ENCODE data around the gene PDCD1. TPM values are rescaled to one million over a fixed set of nuclear protein-coding genes. Genes with fewer than 3 reads are reported as not detected.

PDCD1 gene
- total and polyA plus RNA-seq, 2 of the 8 experiments (the other 6 are each of a cell fraction or from before 2014, with no cell fraction given): 0.48 to 1.1 TPM

DNA sequence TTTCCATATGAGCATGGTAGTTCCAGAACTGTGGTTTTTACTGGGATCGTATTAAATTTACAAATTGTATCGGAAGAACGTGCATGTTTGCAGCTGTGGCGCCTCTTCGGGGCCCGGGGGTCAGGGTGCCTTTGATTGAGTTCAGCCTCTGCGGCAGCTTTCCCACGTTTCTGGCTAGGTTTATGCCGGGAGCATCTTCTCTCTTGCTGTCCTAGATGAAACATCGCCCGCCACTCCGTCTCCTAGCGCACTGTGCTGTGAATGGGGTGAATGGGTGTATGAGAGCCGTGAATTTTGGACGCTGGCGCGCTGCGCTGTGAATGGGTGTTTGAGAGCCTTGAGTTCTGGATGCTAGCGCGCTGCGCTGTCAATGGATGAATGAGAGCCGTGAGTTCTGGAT lies 12.3 kb downstream of the PDCD1 start:
- Histone ChIP-seq H3K4me2 (ENCODE audit: insufficient read depth in 1 of 2, low read depth in 2 of 2, low read length in 2 of 2) (no peak overlapping the region), H3K4ac (replicated peaks; ENCODE audit: insufficient read length, low read depth, low read length) (no peak overlapping the region), H2AK5ac (ENCODE audit: low read depth, low read length) (no peak overlapping the region), H2BK120ac (replicated peaks; ENCODE audit: low read depth, low read length) (no peak overlapping the region), H3K27me3 (replicated peaks in 1 of 4; ENCODE audit: control insufficient read depth in 3 of 4, extremely low read depth in 1 of 4, insufficient read depth in 3 of 4, low read length in 3 of 4) (peaks cover 0 to 15% (median 11%) of the 10 kb centered on the region in 4 experiments; a peak in 4 of 7 replicates), H3K27ac (ENCODE audit: low read depth, low read length) (no peak overlapping the region), H3K9me3 (ENCODE audit: insufficient read depth in 2 of 2, low read depth in 1 of 2, low read length in 1 of 2) (no peaks in the 10 kb centered on the region), H4K20me1 (replicated peaks in 1 of 2; ENCODE audit: control insufficient read depth in 1 of 2, insufficient read depth in 2 of 2, low read length in 2 of 2) (no peaks in the 10 kb centered on the region), H3K79me1 (ENCODE audit: low read depth, low read length) (no peaks in the 10 kb centered on the region), H2AFZ (ENCODE audit: low read length) (no peak overlapping the region), H3K9ac (replicated peaks in 1 of 4; ENCODE audit: extremely low read depth in 1 of 4, low read depth in 3 of 4, low read length in 3 of 4) (no peak overlapping the region), H3K36me3 (ENCODE audit: control insufficient read depth in 2 of 4, insufficient read depth in 4 of 4, low read length in 3 of 4) (no peaks in the 10 kb centered on the region), H3K56ac (replicated peaks; ENCODE audit: insufficient read length, low read depth, low read length) (no peak overlapping the region), H2BK20ac (ENCODE audit: low read length) (no peak overlapping the region), H3K23me2 (ENCODE audit: low read depth, low read length) (no peaks in the 10 kb centered on the region; the same call in 1 of the 2 replicates), H3K23ac (ENCODE audit: insufficient read length) (no peak overlapping the region), H2BK5ac (ENCODE audit: low read depth, low read length) (no peak overlapping the region), H4K91ac (replicated peaks; ENCODE audit: insufficient read length, low read length) (no peak overlapping the region), H4K8ac (ENCODE audit: extremely low read depth, insufficient read depth, low read length) (no peak overlapping the region), H4K5ac (ENCODE audit: insufficient read length, low read depth, low read length) (no peak overlapping the region), H3K4me1 (replicated peaks in 1 of 4; ENCODE audit: control insufficient read depth in 3 of 4, insufficient read depth in 4 of 4, low read length in 3 of 4) (peaks cover 0 to 4% (median 0%) of the 10 kb centered on the region in 4 experiments; a peak in 1 of 7 replicates), H3K18ac (ENCODE audit: extremely low read depth, low read length) (no peak overlapping the region), H3K79me2 (ENCODE audit: control insufficient read depth in 1 of 2, insufficient read depth in 2 of 2, low read length in 2 of 2) (no peaks in the 10 kb centered on the region), H3K14ac (ENCODE audit: insufficient read length) (no peak overlapping the region), H2BK15ac (ENCODE audit: low read length) (no peak overlapping the region), H2BK12ac (ENCODE audit: low read depth, low read length) (no peak overlapping the region), H3K4me3 (ENCODE audit: extremely low read depth in 1 of 4, insufficient read depth in 2 of 4, low read depth in 3 of 4, low read length in 4 of 4) (no peak overlapping the region)
- WGBS, 2 experiments (ENCODE audit: extremely low coverage in 1 of 2, insufficient coverage in 1 of 2, insufficient read length in 1 of 2, insufficient replicate concordance in 2 of 2, low coverage in 1 of 2, low lambda C conversion rate in 2 of 2, missing lambda C conversion rate in 1 of 2): 88% methylated on average over 22 of the region's 22 CpGs; no CpG with 5 or more reads in 1 of the 2 experiments
- FAIRE-seq: no peak
- peak in 1 of 2 experiments; percentile 8 for DNase-seq (ENCODE audit: low read depth in 1 of 2, low spot score in 2 of 2)
- POLR2A ChIA-PET (ENCODE audit: partially characterized antibody): interaction anchor here (2.5 kb wide), 1 partner anchor 13 kb away, joined by 6 read pairs; no protein-coding TSS in a partner anchor
- CTCF ChIA-PET (ENCODE audit: partially characterized antibody): interaction anchor here (1.4 to 2.5 kb wide), 2 partner anchors 8 to 32 kb away, joined by 3 to 8 read pairs; no protein-coding TSS in a partner anchor
- TF ChIP-seq MAFK (IDR thresholded peaks at IDR 0.05; ENCODE audit: low read depth, low read length) (no peak), RNF2 (IDR thresholded peaks at IDR 0.05; ENCODE audit: borderline replicate concordance, low read depth, low read length, missing control alignments, poor library complexity, severe bottlenecking) (no peak), TAF1 (IDR thresholded peaks at IDR 0.05; ENCODE audit: low read depth, low read length) (no peak)
- TF ChIP-seq, protein P1, sequence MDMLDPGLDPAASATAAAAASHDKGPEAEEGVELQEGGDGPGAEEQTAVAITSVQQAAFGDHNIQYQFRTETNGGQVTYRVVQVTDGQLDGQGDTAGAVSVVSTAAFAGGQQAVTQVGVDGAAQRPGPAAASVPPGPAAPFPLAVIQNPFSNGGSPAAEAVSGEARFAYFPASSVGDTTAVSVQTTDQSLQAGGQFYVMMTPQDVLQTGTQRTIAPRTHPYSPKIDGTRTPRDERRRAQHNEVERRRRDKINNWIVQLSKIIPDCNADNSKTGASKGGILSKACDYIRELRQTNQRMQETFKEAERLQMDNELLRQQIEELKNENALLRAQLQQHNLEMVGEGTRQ (IDR thresholded peaks at IDR 0.05; ENCODE audit: low read length): no peak

Data from H1 (cell line).